ENCODE measurements around the gene PREX1. TPM values are rescaled to one million over a fixed set of nuclear protein-coding genes. Genes with fewer than 3 reads are reported as not detected.

Gene PREX1
- polyA plus RNA-seq, 4 donors, result 13.7 to 16.7 (median 15.2) TPM

- no peak for DNase-seq (ENCODE audit: low read depth in 4 of 4, low spot score in 2 of 4)
Observed at GRCh38 chr20:48671141-48671540, 156.7 kb downstream of the PREX1 start.

GRCh38 chr20:48669946-48670605 lies 157.7 kb downstream of the PREX1 start:
- DNase-seq (ENCODE audit: low read depth in 4 of 4, low spot score in 2 of 4), result no peak

GRCh38 chr20:48668451-48668946 lies 159.3 kb downstream of the PREX1 start:
- peak in 3 of 4 donors; percentile 56 to 58 (median 56) for DNase-seq (ENCODE audit: low read depth in 4 of 4, low spot score in 2 of 4)

- peak in 1 of 4 donors; percentile 11 for DNase-seq (ENCODE audit: low read depth in 4 of 4, low spot score in 2 of 4)
Observed at GRCh38 chr20:48667889-48668413, 159.8 kb downstream of the PREX1 start.

GRCh38 chr20:48667481-48667880 lies 160.3 kb downstream of the PREX1 start:
- DNase-seq (ENCODE audit: low read depth in 4 of 4, low spot score in 2 of 4), result no peak

- DNase-seq (ENCODE audit: low read depth in 4 of 4, low spot score in 2 of 4), result no peak
Observed at GRCh38 chr20:48665785-48666184, 162.0 kb downstream of the PREX1 start.

GRCh38 chr20:48662711-48663110 lies 165.1 kb downstream of the PREX1 start:
- no peak for DNase-seq (ENCODE audit: low read depth in 4 of 4, low spot score in 2 of 4)

- no peak for DNase-seq (ENCODE audit: low read depth in 4 of 4, low spot score in 2 of 4)
Observed at GRCh38 chr20:48661575-48662455, 166.0 kb downstream of the PREX1 start.

- no peak for DNase-seq (ENCODE audit: low read depth in 4 of 4, low spot score in 2 of 4)
Observed at GRCh38 chr20:48660788-48661187, 167.0 kb downstream of the PREX1 start.

GRCh38 chr20:48659858-48660257 lies 167.9 kb downstream of the PREX1 start:
- no peak for DNase-seq (ENCODE audit: low read depth in 4 of 4, low spot score in 2 of 4)

GRCh38 chr20:48658505-48658904 lies 169.3 kb downstream of the PREX1 start:
- DNase-seq (ENCODE audit: low read depth in 4 of 4, low spot score in 2 of 4), result no peak

GRCh38 chr20:48658198-48658476 lies 169.7 kb downstream of the PREX1 start:
- DNase-seq (ENCODE audit: low read depth in 4 of 4, low spot score in 2 of 4), result no peak

GRCh38 chr20:48657426-48658197 lies 170.2 kb downstream of the PREX1 start:
- DNase-seq (ENCODE audit: low read depth in 4 of 4, low spot score in 2 of 4), result peak; percentile 37 to 69 (median 54)

- no peak for DNase-seq (ENCODE audit: low read depth in 4 of 4, low spot score in 2 of 4)
Observed at GRCh38 chr20:48656661-48657211, 171.1 kb downstream of the PREX1 start.

GRCh38 chr20:48656137-48656536 lies 171.7 kb downstream of the PREX1 start:
- no peak for DNase-seq (ENCODE audit: low read depth in 4 of 4, low spot score in 2 of 4)

- no peak for DNase-seq (ENCODE audit: low read depth in 4 of 4, low spot score in 2 of 4)
Observed at GRCh38 chr20:48653706-48654051, 174.1 kb downstream of the PREX1 start.

GRCh38 chr20:48652961-48653705 lies 174.7 kb downstream of the PREX1 start:
- DNase-seq (ENCODE audit: low read depth in 4 of 4, low spot score in 2 of 4), result no peak

- DNase-seq (ENCODE audit: low read depth in 4 of 4, low spot score in 2 of 4), result no peak
Observed at GRCh38 chr20:48651960-48652359, 175.8 kb downstream of the PREX1 start.

GRCh38 chr20:48651271-48651670 lies 176.5 kb downstream of the PREX1 start:
- no peak for DNase-seq (ENCODE audit: low read depth in 4 of 4, low spot score in 2 of 4)

GRCh38 chr20:48649868-48650267 lies 177.9 kb downstream of the PREX1 start:
- DNase-seq (ENCODE audit: low read depth in 4 of 4, low spot score in 2 of 4), result no peak

Measured in left renal cortex interstitium (tissue), 4 donors.